Dermis blood vessel endothelial cell (primary cell): ENCODE results near the gene LUC7L2. TPM values are rescaled to one million over a fixed set of nuclear protein-coding genes. Genes with fewer than 3 reads are reported as not detected.
"Not testable (repeated sequence)": the region's sequence is repeated elsewhere in the genome, so short reads cannot be mapped to it uniquely, and the experiment has no call there.

Source experiments
- DNase-seq: peaks from one replicate; pipeline ENCODE4 v3.0.0; 2010
- total RNA-seq: library from RNA; depleted of rRNA; stranded (reverse); fragments of >200 nt; gene quantifications from 2 replicates; pipeline ENCODE4 v1.2.3, GENCODE V29; 2014

The LUC7L2 gene, protein sequence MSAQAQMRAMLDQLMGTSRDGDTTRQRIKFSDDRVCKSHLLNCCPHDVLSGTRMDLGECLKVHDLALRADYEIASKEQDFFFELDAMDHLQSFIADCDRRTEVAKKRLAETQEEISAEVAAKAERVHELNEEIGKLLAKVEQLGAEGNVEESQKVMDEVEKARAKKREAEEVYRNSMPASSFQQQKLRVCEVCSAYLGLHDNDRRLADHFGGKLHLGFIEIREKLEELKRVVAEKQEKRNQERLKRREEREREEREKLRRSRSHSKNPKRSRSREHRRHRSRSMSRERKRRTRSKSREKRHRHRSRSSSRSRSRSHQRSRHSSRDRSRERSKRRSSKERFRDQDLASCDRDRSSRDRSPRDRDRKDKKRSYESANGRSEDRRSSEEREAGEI
- 38.8 and 53.2 TPM in 2 replicates for total RNA-seq

DNA sequence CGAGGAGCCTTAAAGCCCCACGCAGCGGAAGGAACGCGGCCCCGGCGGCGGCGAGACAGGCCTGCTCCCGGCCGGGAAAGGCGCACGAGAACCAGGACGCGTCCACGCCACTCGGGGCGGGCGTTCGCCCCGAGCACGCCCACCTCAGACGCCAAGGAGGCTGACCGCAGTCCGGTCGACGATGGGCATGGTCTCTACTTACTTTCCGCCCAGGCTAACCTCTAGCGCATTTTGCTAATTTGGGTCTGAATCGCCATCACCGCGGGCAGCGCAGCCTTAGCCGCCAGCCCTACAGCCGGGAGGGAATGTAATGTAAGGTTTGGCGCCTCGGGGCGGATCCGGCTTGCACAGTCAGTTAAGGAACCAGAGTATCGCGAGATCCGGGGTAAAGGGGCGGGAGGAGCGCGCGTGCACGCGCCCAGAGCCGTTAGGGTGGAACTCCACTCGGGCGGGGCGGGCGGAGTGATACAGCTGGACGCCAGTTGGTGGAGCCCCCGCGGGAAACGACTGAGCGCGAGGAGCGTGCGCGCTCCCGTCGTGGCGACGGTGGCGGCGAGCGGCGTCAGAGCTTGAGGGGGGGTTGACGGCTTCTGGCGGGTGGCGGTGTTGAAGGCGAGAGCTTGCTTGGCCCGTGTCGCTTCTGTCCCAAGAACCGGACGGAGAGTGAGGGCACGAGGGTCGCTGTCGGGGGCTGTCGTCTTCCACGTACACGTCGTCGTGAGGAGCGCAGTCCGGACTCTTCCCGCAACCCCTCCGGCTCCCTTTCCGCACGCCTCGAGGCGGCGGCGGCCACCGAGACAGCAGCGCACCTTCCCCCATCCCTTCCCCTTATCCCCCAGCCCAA lies at the start of gene LUC7L2:
LUC7L2 (plus strand) TSS at position 529 of the 844 bp plus-strand sequence. CDS start 368 bp downstream, outside the sequence.
- peak; percentile 99 for DNase-seq

DNA sequence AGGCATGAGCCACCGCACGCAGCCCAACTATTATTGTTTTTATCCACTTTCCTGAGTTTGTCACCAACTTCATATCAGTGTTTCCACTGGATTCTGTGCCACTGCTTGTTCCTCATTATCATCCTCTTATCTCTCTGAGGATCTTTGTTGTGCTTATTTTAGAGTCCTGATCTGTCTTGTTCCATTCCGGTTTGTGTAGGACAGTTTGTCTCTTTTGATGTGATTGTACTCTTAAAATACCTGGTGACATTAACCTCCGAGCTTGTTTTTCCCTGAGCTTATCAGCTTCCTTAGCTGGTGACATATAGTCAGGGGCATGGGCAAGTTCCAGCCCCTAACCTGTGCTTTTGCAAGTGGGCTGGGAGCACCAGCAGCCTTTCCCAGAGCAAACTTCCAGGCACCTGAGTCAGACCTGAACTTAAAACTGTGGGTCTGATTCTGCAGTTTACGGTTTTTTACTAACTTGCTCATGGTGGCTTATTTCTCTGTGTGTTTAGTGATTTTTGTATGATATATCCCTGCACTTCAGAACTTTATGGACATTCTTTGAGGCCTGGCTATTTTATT lies 41.7 kb upstream of the LUC7L2 start:
- DNase-seq: no peak

GRCh38 chr7:139321071-139321745 lies 38.5 kb upstream of the LUC7L2 start:
- DNase-seq: peak; percentile 41

DNA sequence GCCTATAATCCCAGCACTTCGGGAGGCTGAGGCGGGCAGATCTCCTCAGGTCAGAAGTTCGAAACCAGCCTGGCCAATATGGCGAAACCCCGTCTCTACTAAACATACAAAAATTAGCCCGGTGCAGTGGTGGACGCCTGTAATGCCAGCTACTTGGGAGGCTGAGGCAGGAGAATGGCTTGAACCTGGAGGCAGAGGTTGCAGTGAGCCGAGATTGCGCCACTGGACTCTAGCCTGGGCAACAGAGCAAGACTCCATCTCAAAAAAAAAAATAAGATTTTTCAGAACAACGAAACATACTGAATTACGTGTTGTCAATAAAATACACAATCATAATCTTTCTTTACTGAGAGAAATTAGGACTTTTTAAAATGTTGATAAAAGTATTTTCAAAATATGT lies 35.0 kb upstream of the LUC7L2 start:
- DNase-seq: not testable (repeated sequence)

- peak; percentile 15 for DNase-seq
Measured at GRCh38 chr7:139328375-139328774, 31.3 kb upstream of the LUC7L2 start.

DNA sequence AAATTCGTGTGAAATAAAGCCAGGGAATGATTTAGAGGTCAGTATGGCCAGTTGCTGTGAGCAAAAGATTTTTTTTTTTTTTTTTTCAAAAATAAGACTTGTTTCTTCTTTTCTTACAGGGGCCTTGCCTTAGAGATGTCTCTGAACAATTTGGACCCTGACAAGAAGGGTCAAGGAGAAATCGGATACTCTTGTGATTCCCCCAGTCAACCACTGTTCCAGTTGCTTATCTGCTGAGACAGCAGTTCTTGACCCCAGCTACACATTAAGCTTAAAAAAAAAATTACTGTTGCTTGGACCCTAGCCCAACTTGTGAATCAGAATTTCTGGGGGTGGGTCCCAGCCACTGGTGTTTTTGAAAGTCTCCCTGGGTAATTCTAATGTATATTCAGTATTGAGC lies 30.6 kb upstream of the LUC7L2 start:
- no peak for DNase-seq

- DNase-seq: no peak
Measured at GRCh38 chr7:139330333-139331030, 29.2 kb upstream of the LUC7L2 start.

DNA sequence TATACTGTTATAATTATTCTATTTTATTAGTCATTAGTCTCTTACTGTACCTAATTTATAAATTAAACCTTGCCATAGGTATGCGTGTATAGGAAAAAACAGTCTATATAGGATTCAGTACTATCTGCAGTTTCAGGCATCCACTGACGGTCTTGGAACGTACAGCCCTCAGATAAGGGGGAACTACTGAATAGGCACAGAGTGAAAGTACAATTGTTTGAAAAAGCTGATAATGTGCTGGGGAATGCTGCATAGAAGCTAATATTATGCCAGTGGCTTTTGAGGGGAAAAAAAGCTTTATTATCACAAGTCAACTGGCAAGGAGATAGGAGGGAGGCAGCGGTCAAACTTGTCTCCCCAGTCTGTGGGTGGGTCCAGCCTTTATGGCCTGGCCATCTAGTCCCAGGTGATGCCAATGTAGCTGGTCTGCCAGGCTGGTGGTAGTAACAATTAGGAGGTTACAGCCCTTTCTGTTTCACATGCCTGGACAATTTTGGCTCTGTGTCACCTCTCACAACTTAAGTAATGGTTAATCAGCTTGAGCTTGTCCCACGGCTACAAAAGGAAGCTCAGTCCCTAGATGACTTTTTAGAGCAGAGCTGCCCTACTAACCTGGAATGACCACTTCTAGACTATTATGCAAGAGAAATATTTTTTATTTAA lies 26.9 kb upstream of the LUC7L2 start:
- DNase-seq: no peak

- not testable (repeated sequence) for DNase-seq
Measured at GRCh38 chr7:139333443-139333842, 26.3 kb upstream of the LUC7L2 start.

GRCh38 chr7:139334399-139335150 lies 25.1 kb upstream of the LUC7L2 start:
- no peak for DNase-seq

DNA sequence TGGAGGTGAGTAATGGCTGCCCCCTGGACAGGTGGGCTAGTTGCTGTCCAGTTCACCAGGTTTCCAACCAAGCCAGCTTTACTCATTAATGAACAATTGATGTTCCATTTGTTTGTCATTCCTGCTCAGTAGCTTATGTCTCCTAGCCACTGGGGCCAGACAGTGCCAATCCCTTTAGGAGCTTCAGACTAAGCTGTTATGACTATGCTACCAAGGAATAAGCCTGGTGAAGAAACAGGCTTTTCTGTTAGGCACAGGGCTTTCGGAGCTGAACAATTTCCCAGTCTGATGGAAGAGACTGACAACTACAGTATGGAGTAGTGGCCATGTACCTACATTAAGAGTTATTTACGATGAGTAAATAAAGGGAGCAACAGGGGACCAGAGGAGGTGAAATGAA lies 20.7 kb upstream of the LUC7L2 start:
- no peak for DNase-seq

- no peak for DNase-seq
Measured at GRCh38 chr7:139339698-139340036, 20.0 kb upstream of the LUC7L2 start.

GRCh38 chr7:139340037-139340807 lies 19.5 kb upstream of the LUC7L2 start:
- DNase-seq: peak; percentile 100

- no peak for DNase-seq
Measured at GRCh38 chr7:139340808-139341057, 19.0 kb upstream of the LUC7L2 start.

DNA sequence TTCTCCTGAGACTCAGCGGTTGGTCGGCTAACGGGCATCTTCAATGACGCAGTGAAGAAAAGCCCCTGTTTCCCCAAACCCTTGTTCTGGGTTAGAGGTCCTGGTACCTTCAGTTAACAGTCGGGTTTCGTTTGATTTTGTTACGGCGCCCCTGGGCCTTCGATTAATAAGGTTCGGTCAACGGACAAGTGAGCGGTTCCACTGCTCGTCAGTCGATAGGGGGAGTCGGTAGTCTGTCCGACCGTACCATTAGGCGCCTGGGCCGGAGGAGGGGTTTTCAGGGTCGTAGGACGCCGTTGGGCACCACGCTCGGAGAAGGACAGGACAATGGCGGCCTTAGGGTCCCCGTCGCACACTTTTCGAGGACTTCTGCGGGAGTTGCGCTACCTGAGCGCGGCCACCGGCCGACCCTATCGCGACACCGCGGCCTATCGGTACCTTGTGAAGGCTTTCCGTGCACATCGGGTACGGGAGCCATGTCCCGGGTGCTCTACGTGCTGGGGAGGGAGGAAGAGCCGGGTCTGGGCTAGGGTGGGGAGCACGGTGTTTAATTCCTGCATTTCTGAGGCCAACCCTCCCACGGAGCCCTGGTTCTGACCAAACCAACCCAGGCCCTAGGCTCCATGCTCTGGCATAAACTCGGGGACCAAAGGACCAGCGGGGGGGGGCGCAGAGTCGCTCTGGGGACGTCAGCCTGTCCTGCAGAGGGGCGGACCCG lies 18.5 kb upstream of the LUC7L2 start, which contains the start of gene FMC1:
FMC1 (plus strand) TSS at position 280 of the 718 bp plus-strand sequence; CDS start at position 328, 48 bp downstream.
- peak; percentile 96 for DNase-seq

DNA sequence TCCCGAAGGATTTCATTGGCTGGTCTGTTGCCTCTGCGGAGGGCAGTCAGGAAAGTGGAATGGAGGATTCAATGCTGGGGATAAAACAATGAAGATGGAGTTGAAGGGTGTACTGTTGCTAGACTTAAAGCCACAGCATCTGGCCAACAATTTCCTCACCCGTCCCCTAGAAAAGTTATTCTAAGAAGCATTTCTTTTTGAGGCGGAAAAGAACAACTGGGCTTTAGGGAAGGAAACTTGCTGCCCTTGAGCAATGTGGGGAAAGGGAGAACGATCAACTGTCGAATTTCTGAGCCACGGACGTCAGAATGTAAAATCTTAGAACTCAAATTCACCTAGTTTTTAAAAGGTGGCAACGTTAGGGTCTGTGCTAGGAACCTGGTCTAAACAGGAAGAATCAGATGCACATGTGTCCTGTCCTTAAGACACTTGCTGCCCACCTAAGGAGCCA lies 17.9 kb upstream of the LUC7L2 start:
- no peak for DNase-seq

DNA sequence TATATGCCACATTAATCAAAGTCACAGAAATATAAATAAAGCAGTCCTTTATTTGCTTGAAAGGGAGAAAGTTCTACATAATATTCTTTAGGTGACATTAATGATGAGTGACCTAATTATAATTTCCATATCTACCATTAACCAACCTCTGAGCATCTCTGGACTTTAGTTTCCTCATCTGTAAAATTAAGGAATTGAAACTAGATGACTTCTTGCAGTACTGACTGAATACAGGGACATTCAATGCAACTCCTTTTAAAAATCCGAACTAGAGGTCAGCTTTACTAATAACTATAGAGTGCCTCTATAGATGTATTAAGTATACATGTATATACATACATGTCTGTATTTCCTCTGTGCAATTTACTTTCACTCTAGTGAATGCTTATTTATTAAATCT lies 14.7 kb upstream of the LUC7L2 start:
- DNase-seq: no peak

DNA sequence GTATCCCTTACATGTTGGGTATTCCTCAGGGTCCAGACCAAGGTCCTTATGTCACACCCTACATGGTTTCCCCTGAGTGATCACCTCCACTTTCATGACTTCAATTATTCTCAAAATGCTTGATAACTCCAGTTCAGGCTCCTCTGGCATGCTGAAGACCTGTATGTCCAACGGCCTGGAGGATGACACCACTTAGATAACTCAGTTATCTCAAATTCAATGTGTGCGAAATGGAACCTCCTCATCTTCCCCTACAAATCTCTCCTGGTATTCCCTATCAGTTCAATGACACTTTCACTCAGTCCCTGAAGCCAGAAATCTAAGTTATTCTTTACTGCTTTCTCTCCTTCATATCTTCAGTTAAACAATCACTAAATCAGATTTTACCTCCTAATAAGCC lies 8.7 kb upstream of the LUC7L2 start:
- DNase-seq: no peak

DNA sequence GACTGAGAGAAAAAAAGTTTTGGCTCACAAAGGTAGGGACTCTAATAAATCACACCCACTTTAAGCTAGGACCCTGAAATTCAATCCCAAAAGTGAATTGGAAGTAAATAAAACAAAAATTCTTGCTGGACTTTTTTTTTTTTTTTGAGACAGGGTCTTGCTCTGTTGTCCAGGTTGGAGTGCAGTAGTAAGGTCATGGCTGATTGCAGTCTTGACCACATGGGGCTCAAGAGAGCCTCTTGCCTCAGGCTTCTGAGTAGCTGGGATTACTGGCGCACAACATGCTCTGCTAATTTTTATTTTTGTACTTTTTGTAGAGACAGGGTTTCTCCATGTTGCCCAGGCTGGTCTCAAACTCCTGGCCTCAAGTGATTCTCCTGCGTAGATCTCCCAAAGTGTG lies 5.0 kb upstream of the LUC7L2 start:
- DNase-seq: no peak

GRCh38 chr7:139355320-139355719 lies 4.4 kb upstream of the LUC7L2 start:
- DNase-seq: no peak
